ENCODE data around the gene DNM2.
"Not testable (repeated sequence)": the region's sequence is repeated elsewhere in the genome, so short reads cannot be mapped to it uniquely, and the experiment has no call there.

Gene DNM2

DNA sequence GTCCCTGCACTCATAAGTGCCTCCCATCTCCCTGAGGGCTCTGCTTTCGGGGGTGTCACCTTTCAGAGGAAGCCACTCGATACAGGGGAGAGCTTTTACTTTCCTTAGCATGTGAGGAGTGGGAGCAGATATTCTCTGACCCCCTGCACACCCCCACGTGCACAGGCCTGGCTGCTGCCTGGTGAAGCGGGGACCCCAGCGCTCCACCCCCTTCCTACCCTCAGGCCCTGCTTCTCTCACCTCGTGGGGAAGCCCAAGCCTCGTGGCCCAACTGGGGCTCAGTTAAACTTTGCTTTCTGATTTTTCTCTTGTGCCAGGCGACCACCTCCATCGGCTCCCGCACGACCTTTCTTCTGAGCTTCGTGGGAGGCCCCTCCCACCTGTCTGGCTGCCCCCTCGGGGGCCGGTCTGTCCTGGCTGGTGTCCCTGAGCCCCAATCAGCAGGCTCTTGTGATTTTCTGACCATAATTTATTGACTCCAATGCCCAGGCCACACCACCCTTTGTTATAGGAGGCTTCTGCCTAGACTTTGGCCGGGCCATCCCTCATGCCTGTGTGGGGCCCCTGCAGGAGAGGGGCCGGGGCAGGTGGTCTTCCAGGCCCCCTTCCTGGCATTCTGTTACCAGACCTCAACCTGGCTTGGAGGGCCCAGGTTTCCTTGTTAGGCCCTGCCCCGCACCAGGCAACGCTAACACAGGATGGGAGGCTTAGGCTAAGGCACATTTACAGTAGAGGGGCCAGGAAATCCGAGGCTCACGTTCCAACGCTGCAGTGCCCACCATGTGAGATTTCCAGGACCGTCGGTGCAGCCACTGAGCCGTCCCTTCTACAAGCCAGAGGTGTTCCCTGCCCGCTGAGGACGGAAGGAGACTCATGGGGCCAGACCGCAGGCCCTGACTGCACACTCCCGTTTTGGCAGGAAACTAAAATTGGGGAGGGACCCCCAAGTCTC, 114.4 kb downstream of the DNM2 start:
- in situ Hi-C loops (cut with MboI; ENCODE audit: low sequenced_read_pairs): no loop called here

- in situ Hi-C loops (cut with MboI; ENCODE audit: low sequenced_read_pairs): no loop called here
Measured at GRCh38 chr19:10832939-10833296, 115.0 kb downstream of the DNM2 start.

DNA sequence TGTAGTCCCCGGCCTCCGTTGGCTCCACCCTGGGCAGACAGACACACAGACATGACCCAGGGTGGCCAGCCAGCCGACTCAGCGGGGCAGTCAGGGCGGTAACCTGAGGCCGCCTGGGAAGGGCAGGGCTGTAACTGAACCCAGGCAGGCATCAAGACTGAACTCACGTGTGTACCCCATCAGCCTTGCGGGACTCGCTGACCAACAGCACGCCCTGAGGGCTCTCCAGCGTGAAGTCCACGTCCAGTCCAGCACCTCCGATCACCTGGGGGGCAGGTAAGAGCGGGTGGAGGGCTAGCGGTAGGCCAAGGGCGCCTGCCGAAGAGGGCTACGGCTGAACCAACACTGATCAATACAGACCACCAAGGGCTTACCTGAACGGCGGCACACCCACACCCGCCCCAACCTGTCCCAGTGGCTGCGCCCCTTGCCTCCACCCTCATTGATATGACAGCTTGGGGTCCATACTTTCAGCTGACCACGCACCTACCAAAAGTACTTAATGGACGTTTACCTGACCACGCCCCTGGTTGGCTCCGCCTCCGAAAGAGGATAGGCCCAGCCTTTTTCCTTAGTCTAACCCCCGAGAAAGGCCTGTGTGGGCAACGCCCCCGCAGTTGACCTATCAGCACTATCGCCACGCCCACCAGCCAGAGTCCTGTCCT, 117.3 kb downstream of the DNM2 start:
- in situ Hi-C loops (cut with MboI; ENCODE audit: low sequenced_read_pairs): no loop called here

DNA sequence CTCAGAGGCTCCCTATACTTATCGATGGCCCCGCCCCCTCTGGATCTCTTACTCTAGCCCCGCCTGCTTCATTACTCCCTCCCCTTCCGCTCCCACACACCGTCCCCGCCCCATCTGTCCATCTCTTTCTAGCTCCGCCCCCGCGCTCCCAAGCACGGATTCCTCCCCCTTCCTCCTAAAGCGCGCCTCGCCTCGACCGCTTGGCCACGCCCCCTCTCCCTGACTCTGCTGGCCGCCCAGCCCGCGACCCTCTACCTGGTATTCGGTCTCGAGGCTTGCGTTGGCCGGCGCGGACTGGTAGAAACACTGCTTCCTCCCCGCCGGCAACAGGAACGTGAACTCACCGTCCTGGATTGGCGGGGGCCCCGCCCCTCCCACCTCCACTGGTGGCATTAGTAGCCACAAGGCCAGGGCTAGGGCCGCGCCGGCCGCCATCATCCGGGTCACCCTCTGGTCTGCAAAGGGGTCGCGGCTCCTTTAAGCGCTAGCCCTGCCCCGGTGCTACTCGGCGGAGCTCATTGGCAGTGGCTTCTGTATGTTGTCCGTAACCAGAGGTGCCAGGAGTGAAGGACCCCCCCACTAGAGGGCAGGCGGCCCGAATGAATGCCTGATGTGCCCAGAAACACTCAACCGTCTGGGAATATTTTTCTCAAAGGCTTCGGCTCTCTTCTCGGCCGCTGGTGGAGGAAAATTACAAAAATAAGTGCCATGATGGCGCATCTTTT, 118.0 kb downstream of the DNM2 start, which contains the start of gene TMED1:
Gene TMED1, minus strand, starts transcription at position 459 of the 725 bp plus-strand sequence. Its CDS starts 21 bp downstream, at position 438.
- in situ Hi-C loops (cut with MboI; ENCODE audit: low sequenced_read_pairs): no loop called here

DNA sequence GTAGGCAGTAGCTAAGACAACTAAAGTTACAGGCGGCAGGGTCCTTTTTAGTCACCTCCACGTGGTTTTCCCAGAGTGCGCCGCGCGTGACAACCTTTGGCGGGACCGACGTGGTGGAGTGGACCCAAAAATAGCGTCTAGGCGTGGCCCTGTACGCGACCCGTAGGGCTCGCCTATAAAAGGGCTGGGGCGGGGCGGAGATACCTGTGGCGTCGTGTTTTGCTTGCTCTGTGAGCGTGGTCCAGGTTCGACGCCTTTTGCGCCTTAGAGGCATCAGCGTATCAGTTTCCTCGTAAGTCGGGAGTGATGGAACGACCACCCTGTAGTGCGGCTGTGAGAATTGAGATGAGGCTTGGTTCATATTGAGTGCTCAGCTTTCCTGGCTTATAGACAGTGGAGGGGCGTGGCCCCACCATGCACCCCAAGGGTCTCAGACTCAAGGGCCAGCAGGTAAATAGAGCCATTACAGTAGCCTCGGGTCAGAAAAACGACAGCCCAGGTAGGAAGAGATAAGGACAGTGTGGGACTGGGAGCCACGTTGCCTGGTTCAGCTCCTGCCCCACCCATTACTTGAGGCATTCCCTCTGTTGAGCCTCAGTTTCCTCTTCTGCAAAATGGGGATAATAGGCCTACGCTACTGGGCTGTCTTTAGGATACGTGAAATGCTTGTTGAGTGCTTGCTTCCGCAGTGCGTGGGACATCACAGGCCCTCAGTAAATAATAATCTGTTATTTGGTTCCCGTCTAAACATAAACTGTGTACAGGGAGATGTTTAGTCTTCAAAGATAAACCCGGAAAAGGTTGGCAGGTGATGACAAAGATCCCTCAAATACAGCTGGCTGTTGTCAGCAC, 118.8 kb downstream of the DNM2 start:
- in situ Hi-C loops (cut with MboI; ENCODE audit: low sequenced_read_pairs): no loop called here

DNA sequence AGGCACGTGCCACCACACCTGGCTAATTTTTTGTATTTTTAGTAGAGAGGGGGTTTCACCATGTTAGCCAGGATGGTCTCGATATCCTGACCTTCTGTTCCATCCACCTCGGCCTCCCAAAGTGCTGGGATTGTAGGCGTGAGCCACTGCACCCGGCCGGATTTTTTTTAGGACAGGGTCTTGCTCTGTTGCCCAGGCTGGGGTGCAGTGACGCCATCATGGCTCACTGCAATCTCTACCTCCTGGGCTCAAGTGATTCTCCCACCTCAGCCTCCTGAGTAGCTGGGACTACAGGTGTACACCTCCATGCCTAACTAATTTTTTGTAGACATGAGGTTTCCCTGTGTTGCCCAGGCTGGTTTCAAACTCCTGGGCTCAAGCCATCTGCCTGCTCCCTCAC, 119.8 kb downstream of the DNM2 start:
- in situ Hi-C loops (cut with MboI; ENCODE audit: low sequenced_read_pairs): not testable (repeated sequence)

DNA sequence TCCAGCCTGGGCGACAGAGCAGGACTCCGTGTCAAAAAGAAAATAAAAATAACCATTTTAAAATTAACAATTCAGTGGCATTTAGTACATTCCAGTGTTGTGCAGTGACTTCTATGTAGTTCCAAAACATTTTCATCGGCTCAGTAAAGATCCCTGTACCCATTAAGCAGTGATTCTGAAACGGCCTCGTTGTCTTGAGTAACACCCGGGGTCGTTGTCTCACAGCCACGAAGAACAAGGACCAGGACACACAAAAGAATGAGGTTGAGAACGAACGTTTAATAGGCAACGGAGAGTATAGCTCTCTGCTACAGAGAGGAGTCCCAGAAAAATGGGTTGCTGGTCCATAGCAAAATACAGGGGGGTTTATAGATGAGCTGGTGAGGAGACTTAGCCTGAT, 120.5 kb downstream of the DNM2 start:
- in situ Hi-C loops (cut with MboI; ENCODE audit: low sequenced_read_pairs): no loop called here

DNA sequence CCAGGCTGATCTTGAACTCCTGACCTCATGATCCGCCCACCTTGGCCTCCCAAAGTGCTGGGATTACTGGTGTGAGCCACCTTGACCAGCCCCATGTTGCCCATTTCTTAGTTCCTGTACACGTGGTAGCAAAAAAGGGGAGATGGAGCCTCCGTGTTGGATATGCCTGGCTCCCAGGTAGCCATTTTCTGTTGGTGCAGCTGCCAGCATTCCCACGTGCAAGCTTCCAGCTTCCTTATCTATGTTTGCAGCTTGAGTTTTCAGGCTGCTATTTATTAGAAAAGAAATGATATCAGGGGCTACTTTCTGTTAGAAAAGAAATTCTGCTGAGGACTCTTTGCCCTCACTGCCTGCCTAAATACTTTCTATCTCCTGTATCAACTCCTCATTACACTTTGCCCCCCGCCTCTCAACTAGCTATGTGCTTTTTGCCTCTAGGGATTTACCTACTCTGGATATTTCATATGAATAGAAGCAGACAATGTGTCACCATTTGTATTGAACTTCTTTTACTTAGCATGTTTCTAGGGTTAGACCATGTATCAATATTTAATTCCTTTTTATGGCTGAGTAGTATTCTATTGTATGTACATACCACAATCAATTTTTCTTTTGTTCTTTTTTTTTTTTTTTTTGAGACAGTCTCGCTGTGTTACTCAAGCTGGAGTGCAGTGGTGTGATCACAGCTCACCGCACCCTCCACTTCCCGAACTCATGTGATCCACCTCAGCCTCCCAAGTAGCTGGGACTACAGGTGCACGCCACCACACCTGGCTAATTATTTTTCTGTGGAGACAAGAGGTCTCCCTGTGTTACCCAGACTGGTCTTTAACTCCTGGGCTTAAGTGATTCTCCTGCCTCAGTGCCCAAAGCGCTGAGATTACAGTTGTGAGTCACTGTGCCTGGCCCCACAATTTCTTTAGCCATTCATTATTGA, 121.5 kb downstream of the DNM2 start:
- in situ Hi-C loops (cut with MboI; ENCODE audit: low sequenced_read_pairs): no loop called here

- in situ Hi-C loops (cut with MboI; ENCODE audit: low sequenced_read_pairs): no loop called here
Measured at GRCh38 chr19:10842788-10843187, 124.9 kb downstream of the DNM2 start.

GRCh38 chr19:10846500-10847202, 128.8 kb downstream of the DNM2 start:
- in situ Hi-C loops (cut with MboI; ENCODE audit: low sequenced_read_pairs): no loop called here

DNA sequence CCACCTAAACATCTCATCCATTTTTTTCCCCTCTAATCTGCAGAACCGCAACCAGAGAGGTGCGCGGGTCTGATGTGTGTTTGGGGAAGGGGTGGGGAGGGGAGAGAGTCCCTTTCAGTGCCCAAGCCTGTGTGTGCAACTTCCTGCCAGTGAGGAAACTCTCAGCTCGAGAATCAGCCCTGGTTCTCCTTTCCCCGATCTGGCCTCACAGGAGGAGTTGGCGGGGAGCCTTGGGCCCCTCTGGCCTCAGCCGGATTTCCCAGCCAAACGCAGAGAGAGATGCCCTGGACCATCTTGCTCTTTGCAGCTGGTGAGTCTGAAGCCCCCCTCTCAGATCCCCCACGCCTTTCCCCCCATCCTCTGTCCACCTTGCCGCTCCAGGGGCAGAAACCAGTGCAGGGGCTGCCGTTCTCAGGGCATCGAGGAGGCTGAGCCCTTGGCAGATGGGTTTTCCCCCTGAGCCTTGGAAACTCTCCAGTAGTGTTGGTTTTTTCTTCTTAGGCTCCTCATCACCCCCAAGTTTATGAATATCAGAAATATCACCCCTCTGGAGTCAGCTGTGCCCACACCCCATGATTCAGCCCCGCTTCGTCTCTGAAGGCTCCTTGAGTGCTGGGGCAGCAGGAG, 130.5 kb downstream of the DNM2 start, which contains the start of gene C19orf38:
Gene C19orf38, plus strand, starts transcription at position 186 of the 627 bp plus-strand sequence. Its CDS starts 94 bp downstream, at position 280.
- in situ Hi-C loops (cut with MboI; ENCODE audit: low sequenced_read_pairs): no loop called here

GRCh38 chr19:10850631-10851030, 132.8 kb downstream of the DNM2 start:
- in situ Hi-C loops (cut with MboI; ENCODE audit: low sequenced_read_pairs): loop anchor here (10.0 kb wide), 1 partner anchor 136 kb away; the partner anchor contains the start of gene DNM2

DNA sequence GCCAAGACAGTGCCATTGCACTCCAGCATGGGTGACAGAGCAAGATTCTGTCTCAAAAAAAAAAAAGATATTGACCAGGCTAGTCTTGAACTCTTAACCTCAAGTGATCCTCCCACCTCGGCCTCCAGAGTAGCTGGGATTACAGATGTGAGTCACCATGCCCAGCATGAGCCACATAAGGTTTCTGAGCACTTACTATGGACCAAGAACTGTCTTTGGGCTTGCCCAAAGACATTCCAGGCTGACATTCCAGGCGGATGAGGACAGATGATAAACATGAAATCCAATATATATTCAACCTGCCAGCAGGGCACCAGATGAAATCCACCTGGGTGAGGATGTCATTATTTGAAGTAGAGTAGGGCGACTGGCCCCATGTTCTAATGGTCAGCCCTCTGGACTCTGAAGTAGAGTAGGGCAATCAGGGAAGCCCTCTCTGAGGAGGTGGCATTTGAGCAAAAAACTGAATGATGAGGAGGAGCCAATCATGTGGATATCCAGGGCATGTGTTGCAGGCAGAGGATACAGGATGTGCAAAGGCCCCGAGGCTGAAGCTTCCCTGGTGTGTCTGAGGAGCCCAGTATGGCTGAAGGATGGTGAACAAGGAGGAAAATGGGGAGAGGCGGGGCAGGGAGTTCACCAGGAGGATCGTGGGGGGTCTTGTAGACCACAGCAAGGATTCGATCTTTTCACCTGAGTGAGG, 134.4 kb downstream of the DNM2 start:
- in situ Hi-C loops (cut with MboI; ENCODE audit: low sequenced_read_pairs): loop anchor here (10.0 kb wide), 1 partner anchor 137 kb away; the partner anchor contains the start of gene DNM2

GRCh38 chr19:10852941-10853340, 135.1 kb downstream of the DNM2 start:
- in situ Hi-C loops (cut with MboI; ENCODE audit: low sequenced_read_pairs): loop anchor here (10.0 kb wide), 1 partner anchor 138 kb away; the partner anchor contains the start of gene DNM2

GRCh38 chr19:10854350-10855089, 136.6 kb downstream of the DNM2 start:
- in situ Hi-C loops (cut with MboI; ENCODE audit: low sequenced_read_pairs): loop anchor here (10.0 kb wide), 1 partner anchor 140 kb away; the partner anchor contains the start of gene DNM2

GRCh38 chr19:10855879-10856522, 138.1 kb downstream of the DNM2 start:
- in situ Hi-C loops (cut with MboI; ENCODE audit: low sequenced_read_pairs): loop anchor here (10.0 kb wide), 1 partner anchor 141 kb away; the partner anchor contains the start of gene DNM2

All from HL-60/S4 (cell line).